Psoas muscle (tissue), 8 donors: Measurements from ENCODE around the gene MTERF1. TPM values are rescaled to one million over a fixed set of nuclear protein-coding genes. Genes with fewer than 3 reads are reported as not detected.

ENCODE experiments used
- ATAC-seq, 4 donors: fragments of 200-7000 bp; cut with Tn5 transposase; one replicate each; pipeline ENCODE4 v1.9.1; 2020; ENCODE audit warnings: moderate library complexity in 3 of 4, mild to moderate bottlenecking in 2 of 4
- DNase-seq, 2 donors: peaks; one replicate each; pipeline ENCODE4 v3.0.0-alpha.2; 2020
- H3K27ac ChIP-seq: fragments of 200-600 bp; one replicate; pipeline ENCODE4 v1.8.0; 2022
- H3K27me3 ChIP-seq, 3 donors: fragments of 200-600 bp in 1 of 3; one replicate each; pipeline versions ENCODE4 v1.6.1 to v1.8.0; 2013 to 2022; ENCODE audit warnings: low read length in 2 of 3, mild to moderate bottlenecking in 2 of 3, moderate library complexity in 1 of 3; ENCODE audit not compliant: insufficient read depth in 3 of 3
- H3K36me3 ChIP-seq, 2 donors: fragments of 200-600 bp in 1 of 2; one replicate each; pipeline versions ENCODE4 v1.6.1 to v1.8.0; 2013 to 2022; ENCODE audit warnings: low read depth in 1 of 2, mild to moderate bottlenecking in 1 of 2, moderate library complexity in 1 of 2; ENCODE audit not compliant: insufficient read depth in 1 of 2
- H3K4me1 ChIP-seq: fragments of 200-600 bp; one replicate; pipeline ENCODE4 v1.8.0; 2022
- H3K4me3 ChIP-seq: fragments of 200-600 bp; one replicate; pipeline ENCODE4 v1.8.0; 2022; ENCODE audit warnings: mild to moderate bottlenecking
- H3K9me3 ChIP-seq: fragments of 200-600 bp; one replicate; pipeline ENCODE4 v1.8.0; 2022
- WGBS, 3 donors: extraction: QIAGEN DNeasy Blood & Tissue Kit; methylation state at CpG; one replicate each; pipeline versions ENCODE4 v1.1.6 to v1.1.7; 2013; 5-methylcytosine and 5-hydroxymethylcytosine counted together
- intact Hi-C, 2 donors: fragments of 100-400 bp; cut with DNase I; formaldehyde crosslinking; loops; one replicate each; pipeline versions ENCODE4 v1.11.0 to v1.14.2; 2022
- polyA plus RNA-seq, 3 donors: library from polyadenylated mRNA; stranded (reverse); fragments of 200-250 nt; gene quantifications; one replicate each; pipeline ENCODE4 v1.2.3, GENCODE V29; 2013
- total RNA-seq, 4 donors: library from RNA; stranded (reverse); fragmentation: NEBNext Ultra II Directional in 2 of 4; extraction: Animal tissue kit (Norgen Biotek cat#: 25700) in 2 of 4; gene quantifications; one replicate each; pipeline versions ENCODE4 v1.2.1 to v1.2.4, GENCODE V29; 2021 to 2023
- TF ChIP-seq, protein P1 (sequence below): fragments of 200-600 bp; IDR thresholded peaks from one replicate; pipeline ENCODE4 v1.8.0; 2022; ENCODE audit warnings: antibody characterized with exemption
- donor health status: healthy with polysubstance abuse.
- donor health status: DM: no; HTN: no; CAD: no; lungs with moderate emphysema.
- donor health status: Bipolar disorder and iron deficiency.
- donor health status: healthy.
- donor health status: DM: yes; HTN: yes; CAD: no.
- donor health status: DM: no; HTN: no; CAD: no.
- donor health status: DM: no; HTN: no; CAD: no.
- donor health status: DM: yes; HTN: yes; CAD: no.

The MTERF1 gene
- total and polyA plus RNA-seq, 7 donors, result 5.0 to 18.2 (median 7.1) TPM

DNA sequence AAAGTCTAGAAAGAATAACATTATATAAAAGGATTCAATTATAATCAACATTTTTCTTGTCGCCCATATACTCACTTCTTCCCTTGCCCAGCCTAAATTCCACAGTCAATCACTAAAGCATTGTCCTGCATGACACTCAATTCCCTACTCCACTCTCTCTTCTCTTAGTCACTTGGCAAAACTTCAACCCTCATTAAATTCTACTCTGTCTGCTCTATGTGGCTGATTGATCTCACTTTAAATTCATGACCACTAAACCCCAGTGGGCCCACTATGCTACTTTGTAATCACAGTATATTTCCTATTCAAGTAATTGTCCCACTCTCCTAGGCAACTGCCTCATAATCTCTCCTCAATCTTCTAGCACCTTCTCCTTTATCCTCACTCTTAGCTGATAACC is 54.1 kb downstream of the MTERF1 start:
- intact Hi-C loops, result no loop called here
- Histone ChIP-seq H3K27ac (no peak overlapping the region), H3K4me1 (no peaks in the 10 kb centered on the region), H3K27me3 (no peaks in the 10 kb centered on the region), H3K4me3 (no peak overlapping the region), H3K9me3 (peaks cover 3% of the 10 kb centered on the region), H3K36me3 (no peaks in the 10 kb centered on the region)
- no peak for DNase-seq
- 78 to 96% (median 81%) methylated on average over 1 of the region's 1 CpG for WGBS, 3 donors
- TF ChIP-seq, protein P1, sequence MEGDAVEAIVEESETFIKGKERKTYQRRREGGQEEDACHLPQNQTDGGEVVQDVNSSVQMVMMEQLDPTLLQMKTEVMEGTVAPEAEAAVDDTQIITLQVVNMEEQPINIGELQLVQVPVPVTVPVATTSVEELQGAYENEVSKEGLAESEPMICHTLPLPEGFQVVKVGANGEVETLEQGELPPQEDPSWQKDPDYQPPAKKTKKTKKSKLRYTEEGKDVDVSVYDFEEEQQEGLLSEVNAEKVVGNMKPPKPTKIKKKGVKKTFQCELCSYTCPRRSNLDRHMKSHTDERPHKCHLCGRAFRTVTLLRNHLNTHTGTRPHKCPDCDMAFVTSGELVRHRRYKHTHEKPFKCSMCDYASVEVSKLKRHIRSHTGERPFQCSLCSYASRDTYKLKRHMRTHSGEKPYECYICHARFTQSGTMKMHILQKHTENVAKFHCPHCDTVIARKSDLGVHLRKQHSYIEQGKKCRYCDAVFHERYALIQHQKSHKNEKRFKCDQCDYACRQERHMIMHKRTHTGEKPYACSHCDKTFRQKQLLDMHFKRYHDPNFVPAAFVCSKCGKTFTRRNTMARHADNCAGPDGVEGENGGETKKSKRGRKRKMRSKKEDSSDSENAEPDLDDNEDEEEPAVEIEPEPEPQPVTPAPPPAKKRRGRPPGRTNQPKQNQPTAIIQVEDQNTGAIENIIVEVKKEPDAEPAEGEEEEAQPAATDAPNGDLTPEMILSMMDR, result no peak
- no peak for ATAC-seq

DNA sequence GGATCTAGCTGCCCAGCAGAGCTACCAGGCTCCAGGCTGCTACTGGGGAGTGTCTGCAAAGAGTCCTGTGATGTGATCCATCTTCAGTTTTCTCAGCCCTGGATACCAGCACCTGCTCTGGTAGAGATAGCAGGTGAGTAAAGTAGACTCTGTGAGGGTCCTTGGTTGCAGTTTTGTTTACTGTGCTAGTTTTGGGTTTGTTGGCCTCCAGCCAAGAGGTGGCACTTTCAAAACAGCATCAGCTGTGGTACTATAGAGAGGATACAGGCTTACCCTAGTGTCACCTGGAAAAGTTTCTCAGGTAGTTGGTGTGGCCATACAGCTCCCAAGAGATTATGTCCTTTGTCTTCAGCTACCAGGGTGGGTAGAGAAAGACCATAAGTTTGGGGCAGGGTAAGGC is 56.3 kb downstream of the MTERF1 start:
- Histone ChIP-seq H3K4me3 (no peak overlapping the region), H3K27ac (no peak overlapping the region), H3K27me3 (no peaks in the 10 kb centered on the region), H3K36me3 (no peaks in the 10 kb centered on the region), H3K4me1 (no peaks in the 10 kb centered on the region), H3K9me3 (peaks cover 16% of the 10 kb centered on the region)
- intact Hi-C loops, result no loop called here
- ATAC-seq, result no peak
- DNase-seq, result no peak
- TF ChIP-seq, protein P1, result no peak

Other genes starting within 250 kb of the MTERF1 start
- 10 to 100 TPM; 24.6 to 44.4 (median 34.8) TPM for gene AKAP9, start 60.2 kb upstream of the MTERF1 start, total RNA-seq
- gene AKAP9, start 60.2 kb upstream of the MTERF1 start, polyA plus RNA-seq, result 10 to 100 TPM in 2 of 3 donors, 1 to 10 TPM in 1; 6.0 to 16.9 (median 11.7) TPM